HepG2 (cell line): Measurements from ENCODE around the gene ZNF865. TPM values are rescaled to one million over a fixed set of nuclear protein-coding genes. Genes with fewer than 3 reads are reported as not detected.

Source experiments
- HNF1B ChIP-seq: sonication (generic); formaldehyde crosslinking; IDR thresholded peaks from 2 replicates; pipeline ENCODE4 v1.5.1; 2020; ENCODE audit warnings: mild to moderate bottlenecking, moderate library complexity, missing genetic modification reagents
- KDM5A ChIP-seq: fragments of 200-600 bp; sonication (generic); IDR thresholded peaks from 2 replicates; pipeline ENCODE4 v1.7.0; 2018; ENCODE audit warnings: antibody characterized with exemption, mild to moderate bottlenecking, low read length, borderline replicate concordance
- MXI1 ChIP-seq: IDR thresholded peaks from 3 replicates; pipeline ENCODE4 v1.6.1; 2012; ENCODE audit warnings: low read depth, low read length, inconsistent platforms, borderline replicate concordance
- MYC ChIP-seq: sonication (generic); formaldehyde crosslinking; IDR thresholded peaks from 2 replicates; pipeline ENCODE4 v1.9.0; 2021; ENCODE audit warnings: missing genetic modification reagents, borderline replicate concordance
- NFATC3 ChIP-seq: sonication (generic); formaldehyde crosslinking; IDR thresholded peaks from 2 replicates; pipeline ENCODE4 v1.5.1; 2020; ENCODE audit warnings: mild to moderate bottlenecking, missing genetic modification reagents
- NKX3-1 ChIP-seq: sonication (generic); formaldehyde crosslinking; IDR thresholded peaks from 2 replicates; pipeline ENCODE4 v1.5.0; 2020; ENCODE audit warnings: missing genetic modification reagents
- RARA ChIP-seq: IDR thresholded peaks from 2 replicates; pipeline ENCODE4 v1.6.1; 2016; ENCODE audit warnings: missing genetic modification reagents, missing compliant biosample characterization
- SMARCE1 ChIP-seq: fragments of 450-650 bp; IDR thresholded peaks from 2 replicates; pipeline ENCODE4 v1.6.1; 2017; ENCODE audit warnings: borderline replicate concordance
- SP1 ChIP-seq, 2 experiments: fragments of 450-650 bp in 1 of 2; sonication (generic) in 1 of 2; formaldehyde crosslinking in 1 of 2; IDR thresholded peaks; 2 replicates each; pipeline versions ENCODE4 v1.4.0 to v1.6.1; 2016 to 2020; ENCODE audit warnings: missing genetic modification reagents in 1 of 2
- THAP9 ChIP-seq: sonication (generic); formaldehyde crosslinking; IDR thresholded peaks from 2 replicates; pipeline ENCODE4; 2020; ENCODE audit warnings: missing genetic modification reagents, mild to moderate bottlenecking, borderline replicate concordance
- TP53 ChIP-seq: sonication (generic); formaldehyde crosslinking; conservative IDR thresholded peaks from 2 replicates; pipeline ENCODE4 v1.4.0; 2020; ENCODE audit warnings: missing genetic modification reagents
- ZMYM4 ChIP-seq: sonication (generic); formaldehyde crosslinking; IDR thresholded peaks from 2 replicates; pipeline ENCODE4 v1.8.1; 2023; ENCODE audit warnings: mild to moderate bottlenecking, missing genetic modification reagents
- ZNF224 ChIP-seq: sonication (generic); formaldehyde crosslinking; IDR thresholded peaks from 2 replicates; pipeline ENCODE4 v1.5.0; 2020; ENCODE audit warnings: mild to moderate bottlenecking, missing genetic modification reagents
- ZNF354B ChIP-seq: sonication (generic); formaldehyde crosslinking; IDR thresholded peaks from 2 replicates; pipeline ENCODE4 v1.8.0; 2022; ENCODE audit warnings: mild to moderate bottlenecking, missing genetic modification reagents
- ZNF691 ChIP-seq: sonication (generic); formaldehyde crosslinking; IDR thresholded peaks from 2 replicates; pipeline ENCODE4 v1.4.0; 2020; ENCODE audit warnings: missing genetic modification reagents, low read depth, mild to moderate bottlenecking, borderline replicate concordance
- ZNF784 ChIP-seq: sonication (generic); formaldehyde crosslinking; IDR thresholded peaks from 2 replicates; pipeline ENCODE4 v1.5.1; 2020; ENCODE audit warnings: missing genetic modification reagents, mild to moderate bottlenecking, borderline replicate concordance
- ZSCAN20 ChIP-seq: sonication (generic); formaldehyde crosslinking; IDR thresholded peaks from 2 replicates; pipeline ENCODE4 v1.4.0; 2020; ENCODE audit warnings: missing genetic modification reagents, mild to moderate bottlenecking, borderline replicate concordance
- polyA plus RNA-seq, 8 experiments: library from polyadenylated mRNA; depleted of rRNA in 3 of 8; stranded (reverse) in 7 of 8; unstranded in 1 of 8; fragments of >200 nt; fragmentation: Illumina TruSeq in 4 of 8; extraction: Trizol in 4 of 8; gene quantifications; 2 replicates each; pipeline versions ENCODE4 v1.2.1 to v1.2.3, GENCODE V29; 2011 to 2016; ENCODE audit warnings: low read depth in 4 of 8, missing spikeins in 1 of 8, mixed read lengths in 1 of 8; ENCODE audit not compliant: insufficient read depth in 1 of 8
- total RNA-seq, 5 experiments: library from RNA; depleted of rRNA; stranded (reverse); fragments of >200 nt; fragmentation: Illumina TruSeq; extraction: Trizol; gene quantifications; 2 replicates each; pipeline ENCODE4 v1.2.3, GENCODE V29; 2016; ENCODE audit warnings: low read depth in 1 of 5

Gene ZNF865
- total and polyA plus RNA-seq, 2 of the 13 experiments (the other 11 are each of a cell fraction or from before 2014, with no cell fraction given) = 0.93 to 1.0 TPM

GRCh38 chr19:55643887-55644176 is 38.4 kb downstream of the ZNF865 start (continued):
- no peak for TF ChIP-seq ZMYM4 (CRISPR knock-in tag)
- no peak for TF ChIP-seq NFATC3 (CRISPR knock-in tag)
- TF ChIP-seq ZNF691 (CRISPR knock-in tag) = no peak
- no peak for TF ChIP-seq SP1 (IDR thresholded peaks at IDR 0.05)
- no peak for TF ChIP-seq SP1 (CRISPR knock-in tag; IDR thresholded peaks at IDR 0.05)
- TF ChIP-seq MYC (CRISPR knock-in tag) = no peak
- no peak for TF ChIP-seq RARA (CRISPR knock-in tag)
- no peak for TF ChIP-seq THAP9 (CRISPR knock-in tag)
- TF ChIP-seq MXI1 = no peak
- TF ChIP-seq HNF1B = no peak
- TF ChIP-seq ZSCAN20 (CRISPR knock-in tag) = no peak
- TF ChIP-seq ZNF354B = no peak
- TF ChIP-seq NKX3-1 (CRISPR knock-in tag) = no peak
- peak; percentile 80; the same call in 1 of the 2 replicates for TF ChIP-seq KDM5A
- no peak for TF ChIP-seq ZNF784 (CRISPR knock-in tag)
- no peak for TF ChIP-seq SMARCE1
- no peak for TF ChIP-seq ZNF224 (CRISPR knock-in tag)
- no peak for TF ChIP-seq TP53
